GM18526 (cell line): ENCODE data around the gene AURKB.

ENCODE experiments used
- POLR2A ChIP-seq: IDR thresholded peaks from 3 replicates; pipeline ENCODE4 v1.6.1; 2011; ENCODE audit not compliant: insufficient read length; ENCODE audit errors: extremely low read depth

AURKB gene

DNA sequence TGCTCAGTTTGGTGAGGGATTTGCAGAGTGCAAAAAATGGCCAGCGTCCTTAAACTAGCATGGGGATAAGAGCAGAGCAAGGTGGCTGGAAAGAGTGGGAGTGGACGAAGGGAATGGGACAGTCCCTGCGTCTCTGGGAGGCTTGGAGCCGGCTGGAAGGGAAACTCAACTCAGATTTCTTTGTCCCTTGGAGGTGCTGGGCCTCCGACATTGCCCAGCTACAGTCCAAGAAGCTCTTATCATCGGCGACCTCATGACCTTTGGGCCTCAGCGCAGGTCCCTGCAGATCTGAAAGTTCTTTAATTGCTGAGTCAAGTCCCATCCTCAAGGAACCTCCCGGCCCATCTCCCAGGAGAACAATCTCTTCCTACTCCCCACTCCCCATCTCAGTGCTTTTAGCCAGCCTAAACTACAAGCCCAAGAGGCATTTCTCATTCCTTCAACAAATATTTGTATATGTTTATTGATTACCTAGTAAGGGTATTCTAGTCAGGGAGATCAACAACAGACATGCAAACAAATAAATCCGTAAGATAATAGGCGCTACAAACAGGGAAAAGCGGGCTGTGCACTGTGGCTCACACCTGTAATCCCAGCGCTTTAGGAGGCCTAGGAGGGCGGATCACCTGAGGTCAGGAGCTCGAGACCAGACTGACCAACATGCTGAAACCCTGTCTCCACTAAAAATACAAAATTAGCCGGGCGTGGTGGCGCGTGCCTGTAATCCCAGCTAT is 33.2 kb downstream of the AURKB start:
- no peak for TF ChIP-seq POLR2A

DNA sequence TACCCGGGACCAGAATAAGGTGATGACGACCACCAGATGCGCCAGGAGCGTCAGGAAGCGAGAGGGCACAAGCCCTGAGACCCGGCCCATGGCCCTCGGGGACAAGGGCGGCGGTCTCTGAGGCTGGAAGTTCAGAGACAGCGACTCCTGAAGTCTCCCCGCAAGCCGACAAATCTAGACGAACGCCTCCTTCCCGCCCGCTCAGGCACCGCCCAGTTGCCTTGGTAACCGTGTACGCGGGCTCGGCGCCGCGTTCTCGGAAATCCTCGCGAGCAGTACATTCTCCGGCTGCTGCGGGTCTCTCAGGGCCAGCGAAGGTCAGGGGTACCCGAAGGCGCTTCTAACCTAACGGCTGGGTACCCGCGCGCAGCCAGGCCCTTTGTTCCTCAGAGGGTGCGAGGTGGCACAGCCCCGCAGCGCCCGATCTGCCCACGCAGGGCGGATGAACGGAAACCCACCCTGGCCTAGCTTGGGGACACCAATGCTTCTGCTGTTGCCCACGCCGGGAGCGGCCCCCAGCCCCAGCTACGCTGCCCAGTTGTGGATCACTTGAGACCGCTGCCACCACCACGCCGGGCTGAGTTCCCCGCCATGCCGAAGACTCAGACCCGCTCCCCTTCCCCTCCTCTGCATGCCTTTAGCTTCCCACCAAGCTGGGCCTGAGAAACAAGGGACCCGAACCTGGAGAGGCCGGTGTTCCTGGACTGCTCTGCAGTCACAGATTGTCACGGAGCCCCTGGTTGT is 34.0 kb downstream of the AURKB start, which contains the start of gene TMEM107:
Gene TMEM107, minus strand, starts transcription at position 184 of the 744 bp plus-strand sequence. Its CDS starts 94 bp downstream, at position 90.
- TF ChIP-seq POLR2A, result peak; percentile 65

DNA sequence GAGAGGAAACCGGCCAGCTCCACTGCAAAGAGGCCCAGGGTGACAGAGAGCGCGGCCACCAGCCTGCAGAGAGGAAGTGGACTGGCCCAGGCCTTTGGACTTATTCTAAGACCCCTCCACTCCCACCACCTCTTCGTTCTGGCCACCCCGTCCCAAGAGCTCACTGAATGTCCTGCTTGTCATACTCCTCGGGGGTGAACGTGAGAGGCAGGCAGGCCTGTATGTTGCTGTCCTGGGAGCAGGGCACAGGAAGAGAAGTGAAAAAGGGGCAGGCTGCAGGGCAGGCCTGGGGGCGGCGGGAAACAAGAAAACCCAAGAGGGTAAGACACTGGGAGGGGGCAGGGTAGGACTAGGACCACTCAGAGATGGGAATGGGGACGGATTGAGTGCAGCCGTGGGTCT is 34.6 kb downstream of the AURKB start:
- TF ChIP-seq POLR2A, result no peak

DNA sequence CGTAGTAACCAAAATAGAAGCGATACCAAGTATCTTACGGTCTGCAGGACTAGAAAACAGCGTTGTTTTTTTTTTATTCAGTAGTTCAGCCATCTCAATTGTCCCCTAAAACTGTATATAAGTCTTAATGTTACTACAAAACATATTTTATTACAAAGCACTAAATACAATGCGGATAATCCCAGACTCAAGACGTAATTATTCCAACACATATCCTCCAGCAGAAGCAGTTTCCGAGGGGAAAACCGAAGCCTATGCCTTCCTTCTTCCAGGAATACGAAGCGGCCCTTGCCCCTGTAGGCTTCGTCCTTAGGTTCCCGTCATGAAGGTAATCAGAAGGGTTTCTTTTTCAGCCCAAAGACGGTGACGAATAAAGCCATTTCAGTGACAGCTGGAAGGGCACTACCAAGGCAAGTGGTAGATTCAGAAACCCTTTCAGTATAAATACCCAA is 36.5 kb downstream of the AURKB start:
- TF ChIP-seq POLR2A, result no peak

DNA sequence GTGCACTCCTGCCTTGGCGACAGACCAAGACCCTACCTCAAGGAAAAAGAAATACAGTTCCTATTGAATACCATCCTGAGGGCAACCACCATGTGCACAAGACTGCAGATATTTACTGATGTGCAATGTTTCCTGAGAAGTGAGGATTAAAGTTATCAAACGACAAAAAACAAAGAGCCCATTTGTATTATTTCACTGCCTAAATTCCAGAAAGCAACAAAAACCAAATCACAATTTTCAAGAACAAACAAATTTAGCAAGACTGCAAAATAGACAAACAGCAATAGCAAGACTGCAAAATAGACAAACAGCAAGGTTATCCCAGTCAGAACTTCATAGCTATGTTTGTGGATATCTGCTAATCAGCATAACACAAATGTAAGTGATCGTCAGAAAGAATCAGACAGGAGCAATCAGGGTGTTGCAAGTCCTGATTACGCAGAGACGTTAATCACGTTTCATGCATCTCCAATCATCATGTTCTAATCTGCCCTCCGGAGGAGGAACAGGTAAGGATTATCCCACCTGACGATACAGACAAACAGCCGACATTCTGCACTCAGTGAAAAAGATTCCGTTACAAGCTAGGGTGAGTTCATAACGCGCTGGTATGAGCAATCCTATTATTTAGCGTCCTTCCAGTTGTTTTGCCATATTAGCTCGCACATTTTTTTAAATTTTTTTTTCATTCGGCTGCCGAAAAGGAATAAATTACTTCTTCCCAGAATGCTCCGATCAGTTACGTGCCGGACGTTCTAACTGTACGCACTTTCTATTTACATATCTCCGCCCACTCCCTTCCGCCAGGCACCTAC is 37.1 kb downstream of the AURKB start:
- peak; percentile 99 for TF ChIP-seq POLR2A

DNA sequence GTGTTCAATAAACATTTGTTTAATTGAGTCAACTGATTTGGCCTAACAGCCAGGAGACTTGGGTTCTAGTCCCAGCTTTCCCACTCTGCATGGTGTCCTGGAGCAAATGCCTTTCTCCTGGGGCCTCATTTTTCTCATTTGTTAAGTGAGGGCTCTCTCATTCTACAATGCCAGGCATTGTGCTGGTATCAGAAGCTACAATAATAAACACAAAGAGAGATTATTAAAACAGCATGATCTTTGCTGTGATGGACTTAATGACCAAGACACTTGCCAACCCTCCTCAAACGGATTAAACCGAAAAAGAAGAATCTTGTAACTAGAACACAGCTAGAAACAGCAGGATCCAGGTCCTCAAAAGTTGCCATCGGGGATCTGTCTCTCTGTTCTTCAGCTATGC is 42.8 kb downstream of the AURKB start:
- TF ChIP-seq POLR2A, result no peak

DNA sequence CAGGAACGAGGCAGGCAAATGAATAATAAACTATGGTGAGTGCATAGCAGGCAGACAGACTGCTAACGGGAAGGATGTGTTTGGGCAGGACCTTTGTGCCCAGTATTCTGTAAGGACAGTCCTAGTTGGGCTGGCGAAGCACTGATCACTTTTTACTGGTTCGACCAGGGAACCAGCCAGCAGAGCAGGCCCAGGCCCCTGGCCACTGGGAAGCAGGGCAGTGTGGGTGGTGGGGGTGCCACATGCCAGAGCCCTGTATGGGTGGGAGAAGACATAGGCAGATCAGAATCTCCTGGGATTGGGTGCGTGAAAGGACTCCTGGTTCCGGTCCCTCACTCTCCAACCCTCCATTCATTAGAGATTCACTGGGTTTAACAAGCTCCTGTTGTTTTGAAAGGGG is 43.6 kb downstream of the AURKB start:
- no peak for TF ChIP-seq POLR2A

DNA sequence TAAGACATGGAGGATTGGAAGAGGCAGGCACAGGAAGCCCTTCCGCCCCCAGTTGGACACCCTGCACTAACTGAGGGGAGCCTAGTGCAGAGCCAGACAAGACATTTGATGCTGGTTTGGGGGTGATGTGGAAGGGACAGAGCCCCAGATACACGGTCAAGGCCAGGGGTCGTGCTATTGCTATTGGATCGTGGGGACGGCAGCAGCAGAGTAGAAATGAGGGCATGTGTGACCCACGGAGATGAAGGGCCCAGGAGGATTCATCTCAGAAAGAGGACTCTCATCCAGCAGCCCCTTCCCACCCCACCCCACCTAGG is 45.6 kb downstream of the AURKB start:
- TF ChIP-seq POLR2A, result no peak

DNA sequence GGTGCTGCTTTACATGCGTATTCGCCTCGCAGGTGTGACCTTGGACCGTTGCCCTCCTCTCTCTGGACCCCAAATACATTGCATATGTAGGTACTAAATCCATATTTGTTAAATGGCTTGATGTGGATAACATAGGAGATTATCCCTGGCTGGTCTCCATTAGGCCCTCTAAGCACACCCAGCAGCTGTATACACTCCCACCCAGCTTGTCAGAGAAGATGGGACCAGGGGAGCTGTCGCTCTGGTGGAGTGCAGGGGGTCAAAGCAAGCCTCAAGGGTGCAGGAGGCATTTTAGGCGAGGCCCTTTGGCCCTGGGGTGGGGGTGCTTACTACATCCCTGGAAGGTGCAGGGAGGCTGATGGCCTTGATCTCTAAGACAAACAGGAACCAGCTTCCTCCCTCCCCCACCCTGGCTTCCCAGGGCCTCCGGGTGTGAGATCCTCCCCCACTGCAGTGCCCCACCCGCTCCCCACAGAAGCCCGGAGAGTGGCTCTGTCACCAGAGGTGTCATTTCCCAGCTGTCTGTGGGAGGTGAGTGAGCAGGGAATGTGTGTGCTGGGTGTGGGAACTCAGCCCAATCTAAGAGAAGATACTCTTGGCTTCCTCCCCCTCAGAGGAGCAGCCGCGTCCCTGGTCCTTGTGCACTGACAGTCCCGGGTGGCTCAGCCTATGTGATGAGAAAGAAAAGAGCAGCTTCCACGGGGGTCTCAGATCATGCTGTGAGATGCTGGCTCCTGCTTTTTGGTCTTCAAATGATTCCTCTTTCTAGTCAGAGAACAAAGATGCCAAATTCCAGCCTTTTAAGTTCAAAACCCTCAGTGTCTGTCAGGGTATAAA is 46.2 kb downstream of the AURKB start:
- no peak for TF ChIP-seq POLR2A

DNA sequence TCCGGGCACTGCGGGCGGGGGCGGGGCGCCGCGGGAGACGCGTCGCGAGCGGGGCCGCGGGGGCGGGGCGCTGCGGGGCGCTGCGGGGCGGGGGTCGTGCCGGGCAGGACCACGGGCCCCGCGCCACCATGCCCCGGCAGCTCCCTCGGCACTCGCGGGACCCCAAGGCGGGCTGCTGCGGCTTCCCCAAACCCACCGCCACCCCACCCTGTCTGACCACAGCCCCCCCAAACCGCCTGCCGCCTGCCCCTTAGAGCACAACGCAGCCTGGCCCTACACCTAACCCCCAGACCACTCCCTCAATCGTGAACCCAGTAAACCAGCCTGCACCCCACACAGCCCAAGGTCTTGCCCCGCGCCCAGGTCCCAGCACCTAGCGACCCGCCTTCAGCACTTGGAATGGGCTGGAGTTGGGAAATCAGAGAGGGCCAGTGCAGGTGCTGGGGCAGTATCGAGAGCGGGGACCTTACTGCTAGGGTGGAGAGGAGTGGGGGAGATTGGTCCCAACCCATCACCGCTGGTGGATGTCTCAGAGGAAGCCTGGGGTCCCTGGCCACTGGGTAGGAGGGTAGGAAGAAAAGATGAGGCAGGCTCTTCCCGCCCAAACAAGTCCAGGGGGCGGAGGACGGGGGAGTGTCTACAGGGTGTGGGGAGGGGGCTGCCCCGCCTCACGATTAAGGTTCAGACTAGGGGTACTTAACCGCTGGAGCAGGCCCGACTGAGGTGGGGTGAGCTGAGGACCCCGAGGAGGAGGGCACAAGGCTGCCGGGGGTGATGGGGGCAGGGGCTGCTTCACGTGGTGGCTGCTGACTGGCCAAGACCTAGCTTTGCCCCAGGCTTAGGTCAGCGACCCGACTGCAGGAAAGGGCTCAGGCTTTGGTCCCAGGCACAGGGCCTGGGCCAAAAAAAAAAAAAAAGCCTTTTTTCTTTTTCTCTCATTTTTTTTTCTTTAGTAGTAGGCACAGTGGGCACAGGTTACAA is 47.1 kb downstream of the AURKB start:
- TF ChIP-seq POLR2A, result no peak

DNA sequence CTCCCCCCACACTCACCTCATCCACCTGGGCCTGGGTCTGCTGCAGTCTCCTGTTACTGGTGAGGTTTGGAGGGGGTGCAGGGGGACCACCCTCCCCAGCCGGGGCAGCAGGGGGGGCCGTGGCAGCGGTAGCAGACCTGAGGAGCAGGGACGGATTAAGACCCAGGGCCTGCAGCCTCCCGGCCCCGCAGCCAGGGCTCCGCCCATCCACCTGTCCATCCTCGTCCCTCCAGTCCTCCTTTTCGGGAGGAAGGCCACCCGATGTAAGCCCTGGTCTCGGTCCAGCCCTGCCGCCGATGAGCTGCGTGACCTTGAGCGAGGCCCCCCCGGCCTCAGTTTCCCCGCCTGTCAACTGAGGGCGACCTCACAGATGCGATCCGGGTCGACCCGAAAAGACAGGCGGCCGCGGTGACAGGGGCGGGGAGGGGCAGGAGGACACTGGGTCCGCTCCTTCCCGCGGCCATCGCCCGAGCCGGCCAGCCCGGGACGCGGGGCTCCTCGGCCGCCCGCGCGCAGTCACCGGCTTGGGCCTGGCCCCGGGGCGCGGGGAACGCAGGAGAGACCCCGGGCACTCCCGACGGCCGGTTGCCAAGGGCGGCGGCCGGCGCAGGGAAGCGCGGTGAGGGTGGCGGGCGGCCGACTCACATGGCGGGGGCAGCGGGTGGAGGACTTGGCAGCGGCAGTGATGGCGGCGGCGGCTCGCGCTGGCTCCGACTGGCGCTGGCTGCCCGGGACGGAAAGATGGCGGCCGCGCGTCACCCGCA is 48.0 kb downstream of the AURKB start, which contains the start of gene VAMP2:
Gene VAMP2, minus strand, starts transcription at position 716 of the 764 bp plus-strand sequence. Its CDS starts 69 bp downstream, at position 647.
- peak; percentile 68 for TF ChIP-seq POLR2A

DNA sequence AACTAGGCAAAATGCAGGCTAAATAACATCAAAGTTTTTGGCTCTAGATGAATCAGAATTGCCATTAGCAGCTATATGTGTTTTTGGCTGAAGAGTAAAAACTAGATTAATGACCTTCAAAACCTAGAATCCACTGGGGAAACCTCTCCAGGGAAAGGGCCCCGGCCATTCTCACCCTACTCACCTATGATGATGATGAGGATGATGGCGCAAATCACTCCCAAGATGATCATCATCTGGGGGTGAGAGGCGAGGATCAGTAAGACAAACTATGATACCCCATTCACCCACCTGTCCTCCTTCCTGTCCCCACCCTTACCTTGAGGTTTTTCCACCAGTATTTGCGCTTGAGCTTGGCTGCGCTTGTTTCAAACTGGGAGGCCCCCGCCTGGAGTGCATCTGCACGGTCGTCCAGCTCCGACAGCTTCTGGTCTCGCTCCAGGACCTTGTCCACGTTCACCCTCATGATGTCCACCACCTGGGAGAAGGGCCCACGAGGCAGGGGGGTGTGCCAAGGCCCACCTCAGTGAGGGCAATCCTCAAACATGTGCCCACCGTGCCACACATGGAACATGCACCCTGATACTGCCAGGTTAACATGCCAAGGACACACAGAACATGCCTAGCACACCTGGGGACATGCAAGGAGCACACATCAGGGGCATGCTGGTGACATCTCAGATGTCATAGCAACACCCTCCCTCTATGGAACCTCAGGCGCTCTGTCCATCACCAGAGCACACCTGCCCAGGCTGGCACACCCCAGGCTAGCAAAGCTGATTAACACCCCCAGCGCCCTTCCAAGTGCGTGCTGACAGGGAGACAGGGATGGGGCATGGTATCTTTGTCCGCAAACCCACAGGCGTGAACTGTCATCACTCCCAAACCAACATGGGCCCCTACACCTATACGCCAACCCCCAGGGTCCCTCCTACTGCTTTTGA is 48.8 kb downstream of the AURKB start:
- TF ChIP-seq POLR2A, result no peak
